MM.1S (cell line): ENCODE results near the gene ENDOU.

Experiments used
- DNase-seq: peaks from one replicate; pipeline ENCODE4 v3.0.0-alpha.2; 2015
- H2AFZ ChIP-seq: fragments of 300-600 bp; sonication (generic); 2 replicates; pipeline ENCODE4 v1.6.0; 2016; ENCODE audit warnings: antibody characterized with exemption, low read length
- H3F3A ChIP-seq: fragments of 300-600 bp; sonication (generic); 2 replicates; pipeline ENCODE4 v1.6.1; 2016; ENCODE audit warnings: mild to moderate bottlenecking, antibody characterized with exemption, low read length, moderate library complexity, mixed read lengths; ENCODE audit not compliant: insufficient read depth
- H3K27ac ChIP-seq: fragments of 300-600 bp; sonication (generic); 2 replicates; pipeline ENCODE4 v1.5.1; 2016; ENCODE audit warnings: mild to moderate bottlenecking, low read length
- H3K27me3 ChIP-seq: fragments of 300-600 bp; sonication (generic); replicated peaks from 2 replicates; pipeline ENCODE4 v1.6.0; 2016; ENCODE audit warnings: low read length; ENCODE audit not compliant: insufficient read depth
- H3K36me3 ChIP-seq: fragments of 300-600 bp; sonication (generic); replicated peaks from 2 replicates; pipeline ENCODE4 v1.6.1; 2016; ENCODE audit warnings: mild to moderate bottlenecking, low read length, mixed read lengths; ENCODE audit not compliant: insufficient read depth
- H3K4me1 ChIP-seq: fragments of 300-600 bp; sonication (generic); 2 replicates; pipeline ENCODE4 v1.6.1; 2016; ENCODE audit warnings: low read length, mixed read lengths
- H3K4me2 ChIP-seq: fragments of 300-600 bp; sonication (generic); 2 replicates; pipeline ENCODE4 v1.6.0; 2016; ENCODE audit warnings: low read depth, low read length
- H3K4me3 ChIP-seq: fragments of 300-600 bp; sonication (generic); 2 replicates; pipeline ENCODE4 v1.5.1; 2016; ENCODE audit warnings: low read length, mixed read lengths
- H3K79me2 ChIP-seq: fragments of 300-600 bp; sonication (generic); 2 replicates; pipeline ENCODE4 v1.6.1; 2016; ENCODE audit warnings: mixed run types, low read length, mixed read lengths
- H3K9ac ChIP-seq: fragments of 300-600 bp; sonication (generic); 2 replicates; pipeline ENCODE4 v1.6.1; 2016; ENCODE audit warnings: low read length, mixed read lengths
- H3K9me2 ChIP-seq: fragments of 300-600 bp; sonication (generic); replicated peaks from 2 replicates; pipeline ENCODE4 v1.6.1; 2016; ENCODE audit warnings: mild to moderate bottlenecking, low read length, mixed read lengths; ENCODE audit not compliant: insufficient read depth
- H3K9me3 ChIP-seq: fragments of 300-600 bp; sonication (generic); replicated peaks from 2 replicates; pipeline ENCODE4 v1.6.1; 2016; ENCODE audit warnings: mild to moderate bottlenecking, low read length, mixed read lengths; ENCODE audit not compliant: insufficient read depth
- H4K20me1 ChIP-seq: fragments of 300-600 bp; sonication (generic); 2 replicates; pipeline ENCODE4 v1.6.1; 2016; ENCODE audit warnings: mild to moderate bottlenecking, low read length, moderate library complexity, mixed read lengths; ENCODE audit not compliant: insufficient read depth
- CTCF ChIP-seq: fragments of 300-600 bp; sonication (generic); IDR thresholded peaks from 2 replicates; pipeline ENCODE4 v1.5.1; 2016; ENCODE audit warnings: antibody characterized with exemption, low read length, mixed read lengths
- EZH2 ChIP-seq: fragments of 300-600 bp; sonication (generic); optimal IDR thresholded peaks from 2 replicates; pipeline ENCODE3; 2017; ENCODE audit warnings: low read depth, mild to moderate bottlenecking, antibody characterized with exemption, low read length, mixed read lengths
- EZH2phosphoT487 ChIP-seq: fragments of 300-600 bp; sonication (generic); IDR thresholded peaks from 2 replicates; pipeline ENCODE4 v1.6.1; 2018; ENCODE audit warnings: antibody characterized with exemption, low read length

Gene ENDOU

DNA sequence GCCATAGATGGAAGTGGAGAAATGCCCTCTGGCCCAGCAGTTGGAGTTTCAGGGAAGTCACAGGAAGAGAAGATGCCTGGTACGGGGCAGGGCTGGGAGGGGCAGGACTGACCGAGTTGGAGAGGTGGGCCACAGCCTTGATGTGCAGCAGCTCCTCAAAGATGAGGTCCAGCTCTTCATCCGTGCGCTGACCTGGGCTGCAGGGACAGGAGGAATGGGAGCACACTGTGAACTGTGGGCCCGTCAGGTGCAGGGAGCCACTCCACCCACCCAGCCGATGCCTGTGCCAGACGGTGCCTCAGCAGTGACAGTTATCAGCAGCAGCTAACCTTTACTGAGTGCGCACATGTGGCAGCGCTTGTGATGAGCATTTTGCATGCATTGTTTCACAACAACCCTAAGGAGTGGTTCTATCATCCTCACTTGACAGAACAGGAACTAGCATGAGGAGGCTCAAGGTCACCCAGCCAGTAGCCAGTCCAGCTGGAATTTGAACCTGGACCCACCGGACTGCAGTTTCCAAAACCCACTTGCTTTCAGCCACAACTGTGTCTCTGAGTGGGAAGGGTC is 25.0 kb upstream of the ENDOU start:
- Histone ChIP-seq H3K79me2 (no peaks in the 10 kb centered on the region), H3K4me2 (no peak overlapping the region), H3K9me2 (no peaks in the 10 kb centered on the region), H3K9me3 (no peaks in the 10 kb centered on the region), H3K36me3 (no peaks in the 10 kb centered on the region), H3F3A (peaks cover 7% of the 10 kb centered on the region), H3K9ac (no peak overlapping the region), H3K4me3 (no peak overlapping the region), H3K27me3 (no peaks in the 10 kb centered on the region), H2AFZ (no peak overlapping the region), H3K27ac (no peak overlapping the region), H4K20me1 (no peaks in the 10 kb centered on the region), H3K4me1 (peaks cover 39% of the 10 kb centered on the region)
- no peak for DNase-seq
- TF ChIP-seq EZH2phosphoT487: no peak
- TF ChIP-seq CTCF: no peak
- no peak for TF ChIP-seq EZH2

DNA sequence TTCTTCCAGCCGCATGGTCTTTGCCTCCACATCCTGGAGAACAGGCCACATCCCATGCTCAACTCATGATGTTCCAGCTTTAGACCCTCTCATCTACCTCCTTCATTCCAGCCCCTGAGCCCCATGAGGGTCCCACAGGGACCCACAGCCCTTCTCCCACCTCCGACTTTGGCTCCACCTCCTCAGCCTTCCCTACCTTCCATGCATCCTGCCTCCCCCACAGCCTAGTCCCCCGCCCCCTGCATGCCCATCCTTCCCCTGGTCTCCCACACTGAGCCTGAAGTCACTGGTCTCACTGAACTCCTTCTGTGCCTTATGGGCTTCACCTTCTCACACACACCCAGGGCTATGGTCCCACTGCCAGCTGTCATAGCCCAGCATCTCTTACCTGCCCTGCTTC is 23.6 kb upstream of the ENDOU start:
- Histone ChIP-seq H3F3A (no peaks in the 10 kb centered on the region; the same call in 1 of the 2 replicates), H3K4me1 (peaks cover 26% of the 10 kb centered on the region), H3K36me3 (no peaks in the 10 kb centered on the region), H4K20me1 (no peaks in the 10 kb centered on the region), H3K79me2 (no peaks in the 10 kb centered on the region), H3K4me3 (no peak overlapping the region), H3K4me2 (no peak overlapping the region), H3K9ac (no peak overlapping the region), H3K9me3 (no peaks in the 10 kb centered on the region), H3K27me3 (no peaks in the 10 kb centered on the region), H3K27ac (no peak overlapping the region), H2AFZ (no peak overlapping the region), H3K9me2 (no peaks in the 10 kb centered on the region)
- no peak for DNase-seq
- TF ChIP-seq EZH2phosphoT487: no peak
- TF ChIP-seq CTCF: no peak
- no peak for TF ChIP-seq EZH2

DNA sequence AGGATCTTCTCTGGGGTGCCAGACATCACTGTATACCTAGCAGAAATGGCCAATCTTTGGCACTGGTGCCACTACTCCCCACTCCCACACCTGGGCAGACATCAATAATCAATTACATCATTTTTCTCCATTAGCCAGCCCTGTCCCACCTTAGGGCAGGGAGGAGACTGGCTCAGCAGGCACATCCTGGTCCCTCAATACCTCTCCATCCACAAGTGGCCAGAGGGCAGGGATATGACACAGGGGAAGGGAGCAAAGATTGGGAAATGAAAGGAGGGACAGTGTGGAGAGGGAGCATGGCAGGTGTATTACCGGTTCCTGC is 23.2 kb upstream of the ENDOU start:
- H3K79me2 ChIP-seq: no peaks in the 10 kb centered on the region
- H3K9ac ChIP-seq: no peak overlapping the region
- H3K9me3 ChIP-seq: no peaks in the 10 kb centered on the region
- H3K9me2 ChIP-seq: no peaks in the 10 kb centered on the region
- no peak overlapping the region for H3K4me2 ChIP-seq
- no peaks in the 10 kb centered on the region for H4K20me1 ChIP-seq
- H3F3A ChIP-seq: no peaks in the 10 kb centered on the region; the same call in 1 of the 2 replicates
- H3K36me3 ChIP-seq: no peaks in the 10 kb centered on the region
- H3K4me1 ChIP-seq: peaks cover 22% of the 10 kb centered on the region
- no peak for DNase-seq
- no peak overlapping the region for H2AFZ ChIP-seq
- TF ChIP-seq EZH2phosphoT487: no peak
- no peak for TF ChIP-seq EZH2
- TF ChIP-seq CTCF: no peak
- no peak overlapping the region for H3K27ac ChIP-seq
- no peak overlapping the region for H3K4me3 ChIP-seq
- no peaks in the 10 kb centered on the region for H3K27me3 ChIP-seq
